NCI-H1930 (cell line): ENCODE measurements around the gene DNAJB13.
"Not testable (repeated sequence)": the region's sequence is repeated elsewhere in the genome, so short reads cannot be mapped to it uniquely, and the experiment has no call there.

ENCODE experiments used
- DNase-seq, 2 experiments: peaks; one replicate each; lab custom pipeline; 2025; lab: John Stamatoyannopoulos, UW

DNAJB13 gene

DNA sequence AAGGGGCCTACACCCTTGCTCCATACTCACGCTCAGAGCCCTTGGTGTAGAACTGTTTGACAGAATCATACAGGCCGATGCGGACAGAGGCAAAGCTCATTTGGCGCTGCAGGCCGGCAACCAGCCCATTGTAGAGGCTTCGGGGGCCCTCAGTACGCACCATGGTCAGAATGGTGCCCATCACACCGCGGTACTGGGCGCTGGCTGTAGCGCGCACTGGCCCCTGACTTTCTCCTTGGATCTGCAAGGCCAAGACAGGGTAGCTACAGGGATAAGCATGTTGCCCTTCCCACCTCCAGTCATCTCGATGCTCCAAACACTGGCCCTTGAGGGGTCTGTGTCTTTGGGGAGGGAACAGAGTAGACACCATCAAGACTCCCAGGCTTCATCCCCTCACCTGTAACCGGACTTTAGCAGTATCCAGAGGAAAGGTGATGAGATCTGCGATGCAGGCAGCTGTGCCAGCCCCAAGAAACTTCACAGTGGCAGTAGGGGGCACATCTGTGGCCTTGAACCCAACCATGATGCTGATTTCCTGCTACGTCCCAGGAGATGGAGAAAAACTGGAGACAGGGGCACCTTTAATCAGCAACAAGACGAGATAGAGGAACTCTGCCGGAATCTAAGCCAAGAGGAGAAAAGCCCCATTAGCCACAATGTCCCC, 27.2 kb downstream of the DNAJB13 start:
- DNase-seq: no peak

GRCh38 chr11:73978576-73979086, 27.8 kb downstream of the DNAJB13 start:
- no peak for DNase-seq

- DNase-seq: no peak
Observed at GRCh38 chr11:73980001-73980961, 29.5 kb downstream of the DNAJB13 start.

GRCh38 chr11:73981051-73981805, 30.4 kb downstream of the DNAJB13 start:
- no peak for DNase-seq

DNA sequence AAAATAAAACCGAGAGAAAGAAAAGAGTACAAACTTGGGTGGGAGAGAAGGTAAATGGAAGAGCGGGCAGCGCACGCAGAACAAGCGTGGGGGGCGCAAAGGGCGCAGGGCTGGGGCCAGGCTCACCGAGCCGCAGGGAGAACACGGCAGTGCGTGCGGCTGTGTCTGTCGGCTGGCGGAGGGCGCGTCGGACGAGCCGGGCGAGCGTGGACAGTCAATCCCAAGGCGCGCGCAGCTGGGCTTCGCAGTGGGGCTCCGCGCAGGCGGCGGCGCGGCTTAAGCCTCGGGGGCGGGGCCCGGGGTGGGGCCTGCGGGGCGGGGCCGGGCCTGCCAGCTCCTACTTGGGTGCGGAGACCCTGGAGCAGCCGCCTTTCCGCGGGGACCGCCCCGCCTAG, 31.8 kb downstream of the DNAJB13 start, which contains the start of gene UCP2:
UCP2 (minus strand) TSS at position 249 of the 395 bp plus-strand sequence. CDS start 4,465 bp downstream, outside the sequence.
- DNase-seq: peak; percentile 67 to 77

- peak; percentile 93 to 94 for DNase-seq
Observed at GRCh38 chr11:73982990-73983740, 32.3 kb downstream of the DNAJB13 start.

GRCh38 chr11:73983741-73984538, 33.1 kb downstream of the DNAJB13 start:
- peak in 1 of 2 experiments; percentile 30 for DNase-seq

- not testable (repeated sequence) for DNase-seq
Observed at GRCh38 chr11:73985661-73986060, 34.8 kb downstream of the DNAJB13 start.

DNA sequence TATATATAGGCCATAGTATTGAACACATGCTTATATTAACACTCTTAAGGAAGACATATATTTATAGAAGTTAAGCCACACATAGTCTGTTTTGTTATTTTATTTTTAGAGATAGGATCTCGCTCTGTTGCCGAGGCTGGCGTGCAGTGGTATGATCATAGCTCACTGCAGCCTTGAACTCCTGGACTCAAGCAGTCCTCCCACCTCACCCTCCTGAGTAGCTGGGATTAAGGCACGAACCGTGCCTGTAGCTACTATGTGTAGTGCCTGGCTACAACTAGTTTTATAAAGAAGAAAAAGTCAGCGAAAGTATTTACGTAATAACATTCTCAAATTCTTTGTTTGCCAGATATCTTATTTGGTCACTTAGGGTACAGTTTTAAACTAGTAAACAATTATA, 37.4 kb downstream of the DNAJB13 start:
- no peak for DNase-seq

DNA sequence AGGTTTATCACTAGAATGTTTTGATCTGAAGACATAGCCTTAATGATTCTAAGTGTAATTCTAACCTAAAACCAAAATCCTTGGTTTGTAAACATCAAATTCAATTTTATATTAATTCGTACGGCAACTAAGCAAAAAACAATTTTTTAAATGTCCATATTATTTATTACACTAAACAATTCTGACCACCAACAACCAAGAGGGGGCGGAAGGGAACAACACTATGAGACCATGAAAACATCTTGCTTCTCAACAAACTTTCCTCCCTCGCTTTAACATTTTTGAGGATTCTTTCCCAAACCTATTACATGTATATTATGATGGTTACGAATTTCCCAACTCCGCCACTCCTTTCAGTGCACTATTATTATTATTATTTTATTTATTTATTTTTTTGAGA, 38.3 kb downstream of the DNAJB13 start:
- DNase-seq: no peak

DNA sequence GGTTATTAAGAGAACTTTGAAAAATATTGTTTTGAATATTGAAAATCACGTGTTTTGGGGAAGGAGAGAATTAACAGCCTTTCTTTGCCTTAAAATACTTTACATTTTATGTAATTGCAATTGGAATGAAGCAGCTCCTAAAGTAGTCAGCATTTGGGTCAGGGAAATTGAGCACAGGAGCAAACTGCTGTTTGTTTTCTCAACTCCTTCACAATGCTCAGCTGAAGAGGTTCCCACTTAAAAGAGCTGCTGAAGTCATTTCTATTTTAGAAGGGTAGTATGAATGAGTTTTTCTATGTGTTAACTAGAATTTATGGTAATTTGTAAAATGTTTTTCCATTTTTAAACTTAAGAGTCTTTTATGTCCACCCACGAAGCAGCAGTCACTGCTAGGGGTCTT, 39.9 kb downstream of the DNAJB13 start:
- no peak for DNase-seq

- DNase-seq: no peak
Observed at GRCh38 chr11:73991471-73992006, 40.7 kb downstream of the DNAJB13 start.

DNA sequence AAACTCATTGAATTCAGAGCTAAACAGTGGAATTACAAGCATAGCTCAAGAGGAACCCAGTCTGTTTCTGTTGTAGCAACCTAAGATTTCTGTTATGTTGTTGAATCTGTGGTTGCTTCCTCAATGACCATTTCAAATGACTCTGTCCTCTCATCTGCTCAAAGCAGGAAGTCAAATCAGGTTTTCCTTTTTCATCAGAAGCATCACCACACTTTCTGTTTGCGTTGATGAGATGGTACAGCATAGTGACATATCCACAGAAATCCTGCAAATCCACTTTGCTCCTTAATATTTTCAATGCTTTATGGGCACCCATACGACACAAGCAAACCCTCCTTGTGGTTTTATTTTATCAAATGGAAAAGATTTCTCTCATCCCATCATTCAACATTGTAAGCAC, 44.4 kb downstream of the DNAJB13 start:
- no peak for DNase-seq

DNA sequence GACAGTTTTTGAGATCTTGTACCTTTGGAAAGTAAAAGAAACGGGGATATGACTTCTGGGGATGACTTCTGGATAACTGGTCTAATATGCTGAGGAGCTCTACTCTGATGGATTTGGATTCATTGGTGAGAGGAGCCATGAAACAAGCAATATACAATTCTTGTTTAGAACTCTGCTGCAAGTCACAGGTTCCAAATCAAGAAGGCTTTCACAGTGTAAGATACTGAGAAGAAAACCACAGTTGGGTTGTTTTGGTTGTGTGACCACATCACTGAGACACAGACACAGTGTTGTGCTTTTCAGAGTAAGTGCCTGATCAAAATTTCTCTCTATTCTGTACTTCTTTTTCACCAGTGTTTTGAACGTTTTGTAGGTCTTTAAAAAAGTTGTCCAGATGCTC, 44.9 kb downstream of the DNAJB13 start:
- no peak for DNase-seq

- DNase-seq: no peak
Observed at GRCh38 chr11:73996161-73996747, 45.4 kb downstream of the DNAJB13 start.

- no peak for DNase-seq
Observed at GRCh38 chr11:73997120-73997770, 46.4 kb downstream of the DNAJB13 start.

- DNase-seq: no peak
Observed at GRCh38 chr11:73998846-73999575, 48.2 kb downstream of the DNAJB13 start.

DNA sequence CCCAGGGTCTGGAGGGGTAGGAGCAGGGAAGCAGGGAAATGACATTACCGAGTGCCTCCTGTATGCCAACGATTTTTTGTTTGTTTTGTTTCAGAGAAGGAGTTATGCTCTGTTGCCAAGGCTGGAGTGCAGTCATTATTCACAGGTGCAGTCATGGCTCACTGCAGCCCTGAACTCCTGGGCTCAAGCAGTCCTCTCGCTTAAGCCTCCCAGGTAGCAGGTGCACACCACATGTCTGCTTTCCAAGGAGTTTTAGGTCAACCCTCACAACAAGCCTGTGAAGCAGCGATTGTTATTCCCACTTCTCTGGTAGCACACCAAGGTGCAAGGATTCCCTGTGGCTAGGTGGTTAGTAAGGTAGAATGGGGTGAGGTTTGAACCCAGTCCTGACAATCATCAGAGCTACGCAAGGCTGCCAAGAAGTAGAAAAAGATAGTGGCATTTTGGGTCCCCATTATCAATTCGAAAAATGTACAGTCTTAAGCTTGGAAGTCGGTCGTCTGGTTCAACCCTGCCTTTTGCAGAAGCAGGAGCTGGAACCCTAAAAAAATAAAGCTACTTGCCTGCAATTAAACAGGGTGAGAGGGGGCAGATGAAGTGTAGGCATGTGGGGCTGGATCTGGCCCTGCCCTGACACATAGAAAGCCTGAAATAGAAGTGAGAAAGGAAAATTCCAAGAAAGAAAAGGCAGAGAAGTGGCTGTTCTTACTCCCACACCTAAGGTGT, 48.9 kb downstream of the DNAJB13 start:
- no peak for DNase-seq
